HS-5 (cell line): ENCODE data around the gene FLYWCH1.
"Not testable (repeated sequence)": the region's sequence is repeated elsewhere in the genome, so short reads cannot be mapped to it uniquely, and the experiment has no call there.

ENCODE experiments used
- DNase-seq: peaks from one replicate; pipeline ENCODE4 v3.0.0-alpha.2; 2012; ENCODE audit warnings: low read depth

Gene FLYWCH1

DNA sequence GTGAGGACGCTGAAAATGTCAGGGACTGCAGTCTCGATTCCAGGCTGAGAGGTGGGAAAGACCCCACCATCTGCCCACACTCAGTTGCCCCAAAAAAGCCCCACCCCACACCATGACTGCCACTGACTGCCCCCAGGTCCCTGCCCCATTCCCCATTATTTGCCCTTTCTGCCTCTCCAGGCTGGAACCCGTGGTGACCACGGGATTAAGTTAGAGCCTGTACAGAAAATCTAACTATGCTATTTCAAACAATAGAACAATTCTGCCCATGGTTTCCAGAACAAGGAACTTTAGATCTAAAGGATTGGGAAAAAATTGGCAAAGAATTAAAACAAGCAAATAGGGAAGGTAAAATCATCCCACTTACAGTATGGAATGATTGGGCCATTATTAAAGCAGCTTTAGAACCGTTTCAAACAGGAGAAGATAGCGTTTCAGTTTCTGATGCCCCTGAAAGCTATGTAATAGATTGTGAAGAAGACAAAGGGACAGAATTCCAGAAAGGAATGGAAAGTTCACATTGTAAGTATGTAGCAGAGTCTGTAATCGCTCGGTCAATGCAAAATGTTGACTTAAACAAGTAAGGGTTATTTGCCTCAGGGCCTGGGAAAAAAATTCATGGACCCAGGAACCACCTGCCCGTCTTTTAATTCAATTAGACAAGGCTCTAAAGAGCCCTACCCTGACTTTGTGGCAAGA, 14.4 kb downstream of the FLYWCH1 start:
- DNase-seq, result no peak

DNA sequence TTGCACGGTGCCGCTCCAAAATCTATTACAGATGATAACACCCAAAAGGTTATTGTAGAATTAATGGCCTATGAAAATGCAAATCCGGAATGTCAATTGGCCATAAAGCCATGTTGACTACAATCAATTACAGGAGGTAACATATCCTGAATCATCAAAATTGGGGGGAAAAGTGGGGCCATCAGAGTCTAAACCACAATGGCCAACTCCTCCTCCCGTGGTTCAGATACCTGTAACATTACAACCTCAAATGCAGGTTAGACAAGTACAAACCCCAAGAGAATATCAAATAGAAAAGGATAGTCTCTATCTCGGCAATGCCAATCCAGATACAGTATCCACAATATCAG, 14.9 kb downstream of the FLYWCH1 start:
- no peak for DNase-seq

DNA sequence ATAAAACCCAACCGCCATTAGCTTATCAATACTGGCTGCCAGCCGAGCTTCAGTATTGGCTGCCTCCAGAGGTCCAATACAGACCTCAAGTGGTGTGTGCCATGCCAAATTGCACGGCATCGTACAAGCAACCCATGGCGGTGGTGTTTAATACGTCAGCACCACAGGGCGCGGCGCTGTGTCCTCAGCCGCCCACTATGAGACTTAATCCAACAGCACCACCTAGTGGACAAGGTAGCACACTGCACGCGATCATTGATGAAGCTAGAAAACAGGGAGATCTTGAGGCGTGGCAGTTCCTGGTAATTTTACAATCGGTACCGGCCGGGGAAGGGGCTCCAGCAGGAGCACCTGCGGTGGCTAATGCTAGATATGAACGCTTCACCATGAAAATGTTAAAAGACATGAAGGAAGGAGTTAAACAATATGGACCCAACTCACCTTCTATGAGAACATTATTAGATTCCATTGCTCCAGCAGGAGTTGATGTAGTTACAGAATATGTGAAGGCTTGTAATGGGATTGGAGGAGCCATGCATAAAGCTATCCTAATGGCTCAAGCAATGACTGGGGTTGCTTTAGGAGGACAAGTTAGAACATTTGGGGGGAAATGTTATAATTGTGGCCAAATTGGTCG, 15.4 kb downstream of the FLYWCH1 start:
- DNase-seq, result no peak

DNA sequence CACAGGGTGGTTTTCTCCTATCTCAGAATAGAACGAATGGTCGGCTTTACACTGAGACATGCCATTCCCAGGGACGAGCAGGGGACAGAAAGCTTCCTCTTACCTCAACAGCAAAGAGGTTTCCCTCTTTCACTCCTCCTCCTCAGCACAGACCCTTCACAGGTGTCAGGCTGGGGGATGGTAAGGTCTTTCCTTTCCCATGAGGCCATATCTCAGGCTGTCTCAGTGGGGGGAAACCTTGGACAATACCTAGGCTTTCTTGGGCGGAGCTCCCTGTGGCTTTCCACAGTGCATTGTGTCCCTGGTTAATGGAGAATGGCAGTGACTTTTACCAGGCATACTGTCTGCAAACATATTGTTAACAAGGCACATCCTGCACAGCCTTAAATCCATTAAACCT, 16.4 kb downstream of the FLYWCH1 start:
- not testable (repeated sequence) for DNase-seq

DNA sequence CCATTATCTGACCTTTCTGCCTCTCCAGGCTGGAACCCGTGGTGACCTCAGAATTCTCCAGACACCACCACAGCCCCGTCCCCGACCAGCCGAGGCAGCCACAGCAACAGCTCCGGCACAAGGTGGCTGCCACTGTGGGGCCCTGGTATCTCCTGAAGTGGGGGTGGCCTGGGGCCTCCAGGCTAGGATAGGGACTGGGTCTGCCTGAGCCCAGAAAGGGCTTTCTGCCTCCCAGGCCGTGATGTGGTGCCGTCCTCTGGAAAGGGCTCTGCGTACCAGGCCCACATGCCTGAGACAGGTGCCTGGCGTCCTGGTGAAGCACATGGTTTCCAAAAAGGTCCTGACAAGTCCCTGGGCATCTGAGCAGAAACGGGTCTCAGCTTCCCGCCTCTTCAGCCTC, 17.1 kb downstream of the FLYWCH1 start:
- no peak for DNase-seq

DNA sequence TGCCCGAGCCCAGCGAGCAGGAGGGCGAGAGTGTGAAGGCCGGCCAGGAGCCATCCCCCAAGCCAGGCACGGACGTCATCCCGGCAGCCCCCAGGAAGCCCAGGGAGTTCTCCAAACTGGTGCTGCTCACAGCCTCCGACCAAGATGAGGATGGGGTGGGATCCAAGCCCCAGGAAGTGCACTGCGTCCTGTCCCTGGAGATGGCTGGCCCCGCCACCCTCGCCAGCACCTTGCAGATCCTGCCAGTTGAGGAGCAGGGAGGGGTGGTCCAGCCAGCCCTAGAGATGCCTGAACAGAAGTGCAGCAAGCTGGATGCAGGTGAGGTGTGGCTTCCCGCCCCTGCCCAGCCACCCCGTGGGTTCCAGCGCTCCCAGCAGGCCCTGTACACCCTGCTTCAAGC, 18.0 kb downstream of the FLYWCH1 start:
- no peak for DNase-seq

DNA sequence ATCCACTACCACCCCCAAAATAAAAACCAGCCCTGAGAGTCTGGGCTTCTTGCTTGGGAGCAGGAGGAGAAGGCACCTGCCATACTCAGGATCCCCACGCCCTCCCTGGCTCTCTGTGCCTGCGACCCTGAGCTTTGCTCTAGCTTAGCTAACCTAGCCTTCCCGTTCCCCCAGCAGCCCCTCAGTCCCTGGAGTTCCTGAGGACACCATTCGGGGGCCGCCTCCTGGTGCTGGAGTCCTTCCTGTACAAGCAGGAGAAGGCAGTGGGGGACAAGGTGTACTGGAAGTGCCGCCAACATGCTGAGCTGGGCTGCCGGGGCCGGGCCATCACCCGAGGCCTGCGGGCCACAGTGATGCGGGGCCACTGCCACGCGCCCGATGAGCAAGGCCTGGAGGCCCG, 18.5 kb downstream of the FLYWCH1 start:
- DNase-seq, result no peak

DNA sequence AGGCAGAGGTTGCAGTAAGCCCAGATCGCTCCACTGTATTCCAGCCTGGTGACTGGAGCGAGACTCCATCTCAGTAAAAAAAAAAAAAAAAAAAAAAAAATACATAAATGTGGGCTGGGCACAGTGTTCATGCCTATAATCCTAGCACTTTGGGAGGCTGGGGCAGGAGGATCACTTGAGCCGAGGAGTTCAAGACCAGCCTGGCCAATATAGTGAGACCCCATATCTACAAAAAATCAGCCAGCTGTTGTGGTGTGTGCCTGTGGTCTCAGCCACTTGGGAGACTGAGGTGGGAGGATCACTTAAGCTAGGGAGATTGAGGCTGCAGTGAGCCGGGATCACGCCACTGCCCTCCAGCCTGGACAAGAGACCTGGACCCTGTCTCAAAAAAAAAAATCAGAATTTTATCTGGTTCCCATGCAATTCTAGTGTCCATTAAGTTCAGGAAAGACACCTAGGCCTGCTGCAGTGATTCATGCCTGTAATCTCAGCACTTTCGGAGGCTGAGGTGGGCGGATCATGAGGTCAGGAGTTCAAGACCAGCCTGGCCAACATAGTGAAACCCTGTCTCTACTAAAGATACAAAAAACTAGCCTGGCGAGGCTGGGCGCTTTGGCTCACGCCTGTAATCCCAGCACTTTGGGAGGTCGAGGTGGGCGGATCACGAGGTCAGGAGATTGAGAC, 19.6 kb downstream of the FLYWCH1 start:
- DNase-seq, result not testable (repeated sequence)

DNA sequence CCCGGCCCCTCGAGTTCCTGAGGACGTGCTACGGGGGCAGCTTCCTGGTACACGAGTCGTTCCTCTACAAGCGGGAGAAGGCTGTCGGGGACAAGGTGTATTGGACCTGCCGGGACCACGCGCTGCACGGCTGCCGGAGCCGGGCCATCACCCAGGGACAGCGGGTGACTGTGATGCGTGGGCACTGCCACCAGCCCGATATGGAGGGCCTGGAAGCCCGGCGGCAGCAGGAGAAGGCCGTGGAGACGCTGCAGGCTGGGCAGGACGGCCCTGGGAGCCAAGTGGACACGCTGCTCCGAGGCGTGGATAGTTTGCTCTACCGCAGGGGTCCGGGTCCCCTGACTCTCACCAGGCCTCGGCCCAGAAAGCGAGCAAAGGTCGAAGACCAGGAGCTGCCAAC, 21.4 kb downstream of the FLYWCH1 start:
- DNase-seq, result no peak

DNA sequence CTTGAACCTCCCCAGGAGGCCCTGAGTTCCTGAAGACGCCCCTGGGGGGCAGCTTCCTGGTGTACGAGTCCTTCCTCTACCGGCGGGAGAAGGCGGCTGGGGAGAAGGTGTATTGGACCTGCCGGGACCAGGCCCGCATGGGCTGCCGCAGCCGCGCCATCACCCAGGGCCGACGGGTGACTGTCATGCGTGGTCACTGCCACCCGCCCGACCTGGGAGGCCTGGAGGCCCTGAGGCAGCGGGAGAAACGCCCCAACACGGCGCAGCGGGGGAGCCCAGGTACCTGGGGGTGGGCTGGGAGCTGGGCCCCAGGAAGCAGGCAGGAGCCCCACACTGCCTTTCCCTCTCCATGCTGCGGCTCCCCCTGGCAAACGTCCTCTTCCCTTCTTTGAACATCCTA, 22.0 kb downstream of the FLYWCH1 start:
- no peak for DNase-seq

DNA sequence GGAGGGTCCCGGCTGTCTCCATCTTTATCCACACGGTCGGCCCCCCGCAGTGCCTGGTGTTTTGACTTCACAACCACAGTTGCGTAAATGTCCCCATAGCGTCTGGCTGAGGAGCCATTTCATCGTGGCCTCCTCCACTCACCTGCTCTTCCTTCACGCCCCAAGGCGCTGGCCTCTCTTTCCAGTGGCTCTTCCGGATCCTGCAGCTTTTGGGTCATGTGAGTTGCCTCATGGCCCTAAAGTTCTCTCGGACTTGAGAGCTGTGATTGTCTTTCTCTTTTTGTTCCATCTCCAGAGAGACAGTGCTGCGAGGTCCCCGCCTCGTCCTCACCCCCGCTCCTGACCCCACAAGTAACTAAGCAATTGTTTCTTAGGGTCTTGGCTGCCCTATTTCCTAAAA, 22.7 kb downstream of the FLYWCH1 start:
- DNase-seq, result no peak

DNA sequence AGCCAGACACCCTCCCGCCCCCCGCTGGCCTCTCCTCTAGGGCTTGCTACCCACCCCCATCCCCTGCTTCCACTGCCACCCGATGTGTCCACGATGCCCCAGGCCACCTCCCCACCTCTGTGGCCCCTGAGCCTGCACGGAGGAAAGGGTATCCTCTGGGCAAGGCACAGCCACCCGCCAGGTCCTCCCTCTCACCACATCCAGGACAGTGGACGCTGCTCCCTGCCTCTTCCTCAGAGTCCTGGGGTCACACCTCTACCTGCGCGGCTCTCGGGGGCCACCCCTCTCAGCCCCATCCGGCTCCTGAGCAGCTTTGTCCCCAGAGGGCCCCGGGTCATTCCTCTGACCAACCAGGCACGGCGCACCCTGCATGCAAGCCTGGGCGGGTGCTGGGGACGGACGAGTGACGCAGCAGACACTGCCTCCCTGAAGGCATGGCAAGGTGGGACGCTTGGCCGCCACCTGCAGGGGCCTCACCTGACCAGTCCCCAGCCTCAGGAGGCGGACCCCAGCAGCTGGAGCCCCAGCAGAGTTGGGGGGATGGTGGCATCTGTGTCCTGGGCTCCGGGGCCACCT, 24.8 kb downstream of the FLYWCH1 start:
- DNase-seq, result no peak

DNA sequence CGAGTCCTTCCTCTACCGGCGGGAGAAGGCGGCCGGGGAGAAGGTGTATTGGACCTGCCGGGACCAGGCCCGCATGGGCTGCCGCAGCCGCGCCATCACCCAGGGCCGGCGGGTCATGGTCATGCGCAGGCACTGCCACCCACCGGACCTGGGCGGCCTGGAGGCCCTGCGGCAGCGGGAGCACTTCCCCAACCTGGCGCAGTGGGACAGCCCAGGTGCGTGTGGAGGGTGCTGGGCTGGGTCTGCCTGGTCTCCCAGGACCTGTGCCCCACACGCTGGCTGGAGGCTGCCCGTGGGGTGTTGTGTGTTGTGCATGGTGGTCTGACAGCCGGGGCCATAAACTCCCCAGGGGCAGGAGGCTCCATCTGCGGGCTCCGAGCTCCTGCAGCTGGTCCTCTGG, 25.4 kb downstream of the FLYWCH1 start:
- DNase-seq, result no peak

DNA sequence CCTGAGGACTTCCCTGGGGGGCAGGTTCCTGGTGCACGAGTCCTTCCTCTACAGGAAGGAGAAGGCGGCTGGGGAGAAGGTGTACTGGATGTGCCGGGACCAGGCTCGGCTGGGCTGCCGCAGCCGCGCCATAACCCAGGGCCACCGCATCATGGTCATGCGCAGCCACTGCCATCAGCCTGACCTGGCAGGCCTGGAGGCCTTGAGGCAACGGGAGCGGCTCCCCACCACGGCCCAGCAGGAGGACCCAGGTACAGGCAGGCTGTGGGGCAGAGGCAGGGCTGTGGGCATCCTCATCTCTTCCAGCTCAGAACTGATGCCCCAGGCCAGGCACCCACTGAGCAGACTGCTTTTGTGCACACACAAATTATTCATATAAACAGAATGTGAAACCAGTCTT, 26.5 kb downstream of the FLYWCH1 start:
- DNase-seq, result no peak

DNA sequence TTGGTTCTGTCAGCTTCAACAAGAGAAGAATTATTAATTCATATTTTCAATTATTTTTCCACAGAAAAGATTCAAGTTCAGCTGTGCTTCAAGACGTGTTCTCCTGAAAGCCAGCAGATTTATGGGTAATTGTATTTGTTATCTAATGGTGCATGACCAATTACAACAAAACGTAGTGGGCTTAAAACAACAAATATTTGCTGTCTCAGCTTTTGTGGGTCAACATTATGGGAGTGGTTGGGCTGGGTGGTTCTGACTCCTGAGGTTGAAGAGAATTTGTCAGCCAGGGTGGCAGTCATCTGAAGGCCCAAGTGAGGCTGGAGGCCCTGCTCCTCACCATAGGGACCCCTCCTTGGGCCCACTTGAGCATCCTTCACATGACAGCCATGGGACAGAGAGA, 28.2 kb downstream of the FLYWCH1 start:
- no peak for DNase-seq

DNA sequence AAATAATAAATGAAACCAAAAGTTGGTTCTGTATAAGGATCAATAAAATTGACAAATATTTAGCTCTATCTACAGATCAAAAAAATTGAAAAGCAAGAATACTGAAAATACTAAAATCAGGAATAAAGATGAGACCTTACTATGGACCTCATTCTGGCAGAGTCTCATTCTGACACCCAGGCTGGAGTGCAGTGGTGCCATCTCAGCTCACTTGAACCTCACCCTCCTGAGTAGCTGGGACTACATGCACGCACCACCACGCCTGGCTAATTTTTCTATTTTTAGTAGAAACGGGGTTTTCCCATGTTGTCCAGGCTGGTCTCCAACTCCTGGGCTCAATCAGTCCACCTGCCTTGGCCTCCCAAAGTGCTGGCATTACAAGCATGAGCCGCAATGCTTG, 30.3 kb downstream of the FLYWCH1 start:
- DNase-seq, result no peak

DNA sequence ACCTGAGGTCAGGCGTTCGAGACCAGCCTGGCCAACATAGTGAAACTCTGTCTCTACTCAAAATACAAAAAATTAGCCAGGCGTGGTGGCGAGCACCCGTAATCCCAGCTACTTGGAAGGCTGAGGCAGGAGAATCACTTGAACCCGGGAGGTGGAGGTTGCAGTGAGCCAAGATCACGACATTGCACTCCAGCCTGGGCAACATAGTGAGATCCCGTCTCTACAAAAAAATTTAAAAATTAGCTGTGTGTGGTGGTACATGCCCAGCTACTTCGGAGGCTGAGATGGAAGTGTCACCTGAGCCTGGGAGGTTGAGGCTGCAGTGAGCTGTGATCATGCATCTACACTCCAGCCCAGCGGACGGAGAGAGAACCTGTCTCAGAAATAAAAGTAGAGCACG, 32.0 kb downstream of the FLYWCH1 start:
- not testable (repeated sequence) for DNase-seq

DNA sequence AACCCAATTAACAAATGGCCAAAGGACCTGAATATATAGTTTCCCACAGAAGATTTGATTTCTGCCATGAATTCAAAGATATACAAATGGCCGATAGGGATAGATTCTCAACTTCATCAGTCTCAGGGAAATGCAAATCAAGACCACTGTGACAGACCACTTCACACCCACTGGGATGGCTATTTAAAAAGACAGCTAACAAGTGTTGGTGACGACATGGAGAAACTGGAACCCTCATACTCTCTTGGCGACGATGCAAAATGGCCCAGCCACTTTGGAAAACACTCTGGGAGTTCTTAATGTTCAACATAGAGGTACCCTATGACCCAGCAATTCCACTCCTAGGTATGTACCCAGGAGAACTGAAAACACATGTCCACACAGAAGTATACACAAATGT, 34.9 kb downstream of the FLYWCH1 start:
- DNase-seq, result no peak

DNA sequence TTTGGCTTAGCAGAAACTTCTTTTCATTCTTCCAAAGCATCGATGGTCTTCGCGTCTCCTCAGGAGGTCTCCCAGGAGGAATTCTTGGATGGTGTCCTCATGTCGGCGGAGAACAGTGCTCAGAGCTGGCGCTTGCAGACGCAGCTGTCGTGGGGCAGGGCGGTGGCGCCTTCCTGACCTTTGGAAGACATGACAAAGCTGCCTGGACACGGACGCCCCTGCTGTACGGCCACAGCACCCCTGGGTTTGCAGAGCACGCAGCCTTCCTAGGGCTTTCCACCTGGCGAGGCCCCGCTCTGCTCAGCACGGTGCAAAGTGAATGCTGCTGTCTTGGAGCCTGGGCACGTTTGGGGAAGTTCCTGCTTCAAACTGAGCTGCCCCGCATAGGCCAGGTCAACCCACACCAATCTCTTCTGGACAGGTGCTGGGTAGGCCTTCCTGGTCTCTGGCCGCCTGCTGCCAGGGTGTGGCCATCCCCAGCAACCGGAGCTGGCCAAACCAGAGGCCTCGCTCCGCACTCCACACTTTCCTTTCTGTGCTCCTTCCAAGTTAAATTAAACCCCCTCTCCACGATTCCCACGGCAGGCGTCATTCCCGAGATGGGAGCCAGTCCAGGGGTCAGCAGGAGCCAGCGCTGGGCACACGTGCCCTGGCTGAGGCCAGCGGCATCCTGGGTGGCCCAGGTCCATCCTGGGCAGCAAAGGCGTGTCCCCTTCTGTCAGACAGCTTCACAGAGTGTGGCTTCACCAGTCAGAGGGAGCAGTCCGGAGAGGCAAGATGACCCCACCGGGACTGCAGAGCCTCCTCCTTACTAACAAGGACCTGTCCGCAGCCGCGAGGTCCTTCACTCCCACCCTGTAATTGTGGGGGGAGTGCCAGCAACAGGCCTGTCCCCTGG, 37.3 kb downstream of the FLYWCH1 start:
- DNase-seq, result no peak

DNA sequence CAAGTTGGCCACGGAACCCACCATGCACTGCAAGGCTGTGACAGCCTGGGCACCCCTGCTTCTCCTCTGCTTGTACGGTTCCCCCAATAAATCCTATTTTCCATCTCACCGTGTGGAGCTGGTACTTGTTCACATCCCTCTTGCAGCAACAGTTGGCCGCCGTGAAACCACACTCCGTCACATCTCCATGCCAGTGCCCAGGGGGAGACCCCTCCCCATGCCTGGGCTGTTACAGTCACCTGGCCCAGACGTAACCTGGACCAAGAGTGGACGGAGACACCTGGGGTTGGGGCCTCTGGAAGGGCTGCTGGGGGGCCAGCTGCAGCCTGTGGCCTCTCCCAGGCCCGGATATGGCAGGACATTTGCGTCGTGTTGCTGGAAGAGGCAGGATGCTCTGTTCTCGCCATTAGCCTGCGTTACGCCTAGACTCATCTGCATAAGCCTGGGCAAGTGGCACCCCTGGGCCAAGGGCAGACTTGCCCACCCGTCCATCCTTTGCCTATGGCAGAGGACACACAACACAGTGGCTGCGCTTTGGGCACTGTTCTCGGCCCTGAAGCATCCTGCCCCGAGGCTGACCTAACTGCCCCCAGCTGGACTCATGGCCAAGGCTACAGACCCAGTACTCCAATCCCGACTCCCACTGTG, 38.1 kb downstream of the FLYWCH1 start:
- no peak for DNase-seq

DNA sequence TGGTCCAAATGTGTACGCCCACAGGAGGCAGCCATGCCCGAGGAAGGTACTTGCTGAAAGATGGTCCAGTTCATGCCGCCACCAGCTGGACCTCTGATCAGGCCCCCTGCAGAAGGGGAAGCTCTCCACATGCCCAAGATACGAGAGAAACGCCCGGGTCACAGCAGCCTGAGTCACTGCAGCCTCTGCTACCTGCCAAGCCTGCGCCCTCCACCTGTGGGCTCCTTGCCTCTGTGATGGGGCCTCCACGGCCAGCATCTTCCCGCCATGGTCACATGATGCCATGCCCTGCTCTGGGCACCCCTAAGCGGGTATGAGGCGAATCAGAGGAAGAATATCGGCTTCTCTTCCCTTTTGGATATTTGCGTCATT, 38.6 kb downstream of the FLYWCH1 start:
- no peak for DNase-seq

DNA sequence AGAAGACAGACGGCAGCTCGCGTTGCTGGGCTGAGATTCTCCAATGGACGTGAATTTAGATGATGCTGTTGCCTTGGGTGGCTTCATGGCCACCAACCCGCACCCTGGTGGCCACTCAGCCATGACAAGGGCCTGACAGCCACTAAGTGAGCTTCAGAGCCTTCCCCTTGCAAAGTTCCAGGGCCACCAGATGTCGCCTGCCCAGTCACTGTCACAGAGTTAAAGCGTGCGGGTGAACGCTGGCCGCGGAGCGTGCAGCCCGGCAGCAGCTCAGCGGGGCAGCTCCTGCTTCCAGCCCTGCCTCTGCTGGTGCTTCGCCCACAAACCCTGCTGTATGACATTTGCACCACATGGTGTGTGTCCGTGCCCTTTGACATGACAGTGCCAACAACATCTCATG, 39.0 kb downstream of the FLYWCH1 start:
- no peak for DNase-seq
